ENCODE results near the gene SP8. TPM values are rescaled to one million over a fixed set of nuclear protein-coding genes. Genes with fewer than 3 reads are reported as not detected.

The SP8 gene
- polyA plus RNA-seq, 1 of the 3 experiments (the other 2 are of a cell fraction), result not detected

DNA sequence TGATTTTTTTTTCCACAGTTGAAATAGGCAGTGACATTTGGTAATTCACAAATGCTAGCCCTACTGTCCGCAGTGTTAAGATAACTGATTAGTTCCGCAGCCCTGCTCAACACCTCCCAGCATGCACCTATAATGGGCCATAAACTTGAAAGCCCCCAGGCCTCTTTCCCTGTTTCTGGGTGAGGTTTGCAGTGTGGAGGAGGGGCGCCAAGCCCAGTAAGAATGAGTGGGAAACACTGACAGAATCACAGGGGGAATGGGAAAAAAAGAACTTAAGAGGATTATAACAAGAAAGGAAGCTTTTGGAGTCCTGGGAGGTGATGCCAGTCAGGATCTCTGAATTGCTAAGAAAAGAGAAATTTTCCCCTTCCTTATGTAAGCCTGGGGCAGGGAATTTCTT, 39.6 kb upstream of the SP8 start:
- TF ChIP-seq SIN3A (IDR thresholded peaks at IDR 0.05; ENCODE audit: borderline replicate concordance, low read depth, low read length) (no peak), TAF1 (IDR thresholded peaks at IDR 0.05; ENCODE audit: borderline replicate concordance, low read depth, low read length) (no peak), NFIC (IDR thresholded peaks at IDR 0.05; ENCODE audit: borderline replicate concordance) (no peak), POLR2AphosphoS5 (IDR thresholded peaks at IDR 0.05; ENCODE audit: low read depth, low read length) (no peak), SMC3 (IDR thresholded peaks at IDR 0.05; ENCODE audit: low read depth, low read length) (no peak), MXI1 (IDR thresholded peaks at IDR 0.05; ENCODE audit: low read depth, low read length) (no peak), USF2 (IDR thresholded peaks at IDR 0.05; ENCODE audit: borderline replicate concordance, low read depth, low read length) (no peak), TEAD4 (IDR thresholded peaks at IDR 0.05; ENCODE audit: borderline replicate concordance, insufficient read depth) (no peak), ELF1 (IDR thresholded peaks at IDR 0.05) (no peak), RFX5 (IDR thresholded peaks at IDR 0.05; ENCODE audit: low read length) (no peak), TCF12 (IDR thresholded peaks at IDR 0.05) (no peak), IRF3 (IDR thresholded peaks at IDR 0.05; ENCODE audit: low read depth, low read length) (no peak), GABPA (IDR thresholded peaks at IDR 0.05; ENCODE audit: low read depth) (no peak), EZH2phosphoT487 (IDR thresholded peaks at IDR 0.05; ENCODE audit: borderline replicate concordance, low read depth) (no peak), RXRA (IDR thresholded peaks at IDR 0.05; ENCODE audit: borderline replicate concordance, low read depth) (no peak), RCOR1 (IDR thresholded peaks at IDR 0.05; ENCODE audit: low read length) (no peak), GATA2 (CRISPR knock-in tag; IDR thresholded peaks at IDR 0.05) (no peak), EP300 (IDR thresholded peaks at IDR 0.05; ENCODE audit: borderline replicate concordance in 1 of 2, low read depth in 1 of 2, low read length in 1 of 2) (no peak)
- TF ChIP-seq, protein P1, sequence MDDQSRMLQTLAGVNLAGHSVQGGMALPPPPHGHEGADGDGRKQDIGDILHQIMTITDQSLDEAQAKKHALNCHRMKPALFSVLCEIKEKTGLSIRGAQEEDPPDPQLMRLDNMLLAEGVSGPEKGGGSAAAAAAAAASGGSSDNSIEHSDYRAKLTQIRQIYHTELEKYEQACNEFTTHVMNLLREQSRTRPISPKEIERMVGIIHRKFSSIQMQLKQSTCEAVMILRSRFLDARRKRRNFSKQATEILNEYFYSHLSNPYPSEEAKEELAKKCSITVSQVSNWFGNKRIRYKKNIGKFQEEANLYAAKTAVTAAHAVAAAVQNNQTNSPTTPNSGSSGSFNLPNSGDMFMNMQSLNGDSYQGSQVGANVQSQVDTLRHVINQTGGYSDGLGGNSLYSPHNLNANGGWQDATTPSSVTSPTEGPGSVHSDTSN (IDR thresholded peaks at IDR 0.05), result no peak
- TF ChIP-seq, protein P2, sequence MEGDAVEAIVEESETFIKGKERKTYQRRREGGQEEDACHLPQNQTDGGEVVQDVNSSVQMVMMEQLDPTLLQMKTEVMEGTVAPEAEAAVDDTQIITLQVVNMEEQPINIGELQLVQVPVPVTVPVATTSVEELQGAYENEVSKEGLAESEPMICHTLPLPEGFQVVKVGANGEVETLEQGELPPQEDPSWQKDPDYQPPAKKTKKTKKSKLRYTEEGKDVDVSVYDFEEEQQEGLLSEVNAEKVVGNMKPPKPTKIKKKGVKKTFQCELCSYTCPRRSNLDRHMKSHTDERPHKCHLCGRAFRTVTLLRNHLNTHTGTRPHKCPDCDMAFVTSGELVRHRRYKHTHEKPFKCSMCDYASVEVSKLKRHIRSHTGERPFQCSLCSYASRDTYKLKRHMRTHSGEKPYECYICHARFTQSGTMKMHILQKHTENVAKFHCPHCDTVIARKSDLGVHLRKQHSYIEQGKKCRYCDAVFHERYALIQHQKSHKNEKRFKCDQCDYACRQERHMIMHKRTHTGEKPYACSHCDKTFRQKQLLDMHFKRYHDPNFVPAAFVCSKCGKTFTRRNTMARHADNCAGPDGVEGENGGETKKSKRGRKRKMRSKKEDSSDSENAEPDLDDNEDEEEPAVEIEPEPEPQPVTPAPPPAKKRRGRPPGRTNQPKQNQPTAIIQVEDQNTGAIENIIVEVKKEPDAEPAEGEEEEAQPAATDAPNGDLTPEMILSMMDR (IDR thresholded peaks at IDR 0.05), result no peak
- peaks cover 15% of the 10 kb centered on the region; the same call in 1 of the 2 replicates for H3K27me3 ChIP-seq (ENCODE audit: insufficient read depth)
- ChIA-PET CTCF (no interaction called here), POLR2A (no interaction called here)
- H3K27ac ChIP-seq (ENCODE audit: low read depth in 2 of 2, low read length in 1 of 2), result no peak overlapping the region
- no peak overlapping the region for H3K4me2 ChIP-seq
- H3F3A ChIP-seq (replicated peaks; ENCODE audit: insufficient read depth), result no peaks in the 10 kb centered on the region
- H3K36me3 ChIP-seq (replicated peaks in 1 of 2; ENCODE audit: control insufficient read depth in 1 of 2, insufficient read depth in 2 of 2, low read length in 1 of 2), result no peaks in the 10 kb centered on the region
- H3K79me2 ChIP-seq (ENCODE audit: insufficient read depth), result no peaks in the 10 kb centered on the region
- no peaks in the 10 kb centered on the region for H3K4me1 ChIP-seq (ENCODE audit: control insufficient read depth in 1 of 2, insufficient read depth in 2 of 2, low read depth in 1 of 2, low read length in 1 of 2)
- DNase-seq, result no peak
- H2AFZ ChIP-seq (ENCODE audit: low read depth), result no peak overlapping the region
- 15% methylated on average over 3 of the region's 3 CpGs for WGBS (ENCODE audit: low lambda C conversion rate)
- H3K9me2 ChIP-seq, result no peaks in the 10 kb centered on the region
- no peaks in the 10 kb centered on the region for H3K9me3 ChIP-seq
- no peaks in the 10 kb centered on the region for H4K20me1 ChIP-seq (ENCODE audit: insufficient read depth)
- H3K4me3 ChIP-seq (ENCODE audit: low read depth in 2 of 2, low read length in 1 of 2), result no peak overlapping the region
- no peak overlapping the region for H3K9ac ChIP-seq
